AG09319 (cell line): ENCODE results near the gene HS1BP3.
A peak's percentile ranks its signal among the peaks of the same experiment; 100 is the strongest.

Source experiments
- DNase-seq: peaks from one replicate; pipeline ENCODE4 v3.0.0-alpha.2; 2010; ENCODE audit warnings: low read depth; ENCODE audit errors: extremely low read depth
- CTCF ChIP-seq: IDR thresholded peaks from 2 replicates; pipeline ENCODE4 v1.5.1; 2011; ENCODE audit warnings: low read depth, mild to moderate bottlenecking, inconsistent platforms, low read length, moderate library complexity

Gene HS1BP3

GRCh38 chr2:20589975-20590703 is 60.8 kb downstream of the HS1BP3 start:
- TF ChIP-seq CTCF, result no peak
- no peak for DNase-seq

GRCh38 chr2:20588918-20589871 is 61.7 kb downstream of the HS1BP3 start:
- TF ChIP-seq CTCF, result no peak
- no peak for DNase-seq

- TF ChIP-seq CTCF, result no peak
- no peak for DNase-seq
Measured at GRCh38 chr2:20585710-20586594, 64.9 kb downstream of the HS1BP3 start.

GRCh38 chr2:20585359-20585709 is 65.6 kb downstream of the HS1BP3 start:
- no peak for TF ChIP-seq CTCF
- DNase-seq, result no peak

GRCh38 chr2:20584399-20585358 is 66.2 kb downstream of the HS1BP3 start:
- peak; percentile 85 for DNase-seq
- TF ChIP-seq CTCF, result no peak; the same call in 1 of the 2 replicates

- no peak for DNase-seq
- no peak for TF ChIP-seq CTCF
Measured at GRCh38 chr2:20584045-20584398, 66.9 kb downstream of the HS1BP3 start.
